AG09319 (cell line): ENCODE results near the gene DOC2B.
"Not testable (repeated sequence)": the region's sequence is repeated elsewhere in the genome, so short reads cannot be mapped to it uniquely, and the experiment has no call there.

Experiments used
- DNase-seq: peaks from one replicate; pipeline ENCODE4 v3.0.0-alpha.2; 2010; ENCODE audit warnings: low read depth; ENCODE audit errors: extremely low read depth
- CTCF ChIP-seq: IDR thresholded peaks from 2 replicates; pipeline ENCODE4 v1.5.1; 2011; ENCODE audit warnings: low read depth, mild to moderate bottlenecking, inconsistent platforms, low read length, moderate library complexity

Gene DOC2B

GRCh38 chr17:206941-207560 is 25.6 kb upstream of the DOC2B start:
- DNase-seq = no peak
- TF ChIP-seq CTCF = no peak

GRCh38 chr17:206484-206883 is 25.0 kb upstream of the DOC2B start:
- not testable (repeated sequence) for DNase-seq

DNA sequence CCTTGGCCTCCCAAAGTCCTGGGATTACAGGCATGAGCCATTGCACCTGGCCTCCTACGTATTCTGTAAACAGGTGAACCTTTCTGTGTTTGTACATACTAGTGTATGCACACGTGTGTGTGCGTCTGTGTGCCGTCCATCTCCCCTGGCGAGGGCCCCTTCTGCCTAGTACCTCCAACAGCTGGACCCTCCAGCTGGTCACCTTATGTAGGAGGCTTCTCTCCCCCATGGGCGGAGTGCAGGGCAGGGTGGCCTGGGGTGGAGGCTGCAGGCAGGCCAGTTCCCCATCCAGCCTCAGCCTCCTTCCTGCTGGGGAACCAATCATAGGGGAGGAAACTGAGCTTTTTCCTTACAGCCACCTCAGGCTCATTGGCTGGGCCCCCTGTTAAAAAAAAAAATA is 24.4 kb upstream of the DOC2B start:
- no peak for TF ChIP-seq CTCF
- DNase-seq = no peak

DNA sequence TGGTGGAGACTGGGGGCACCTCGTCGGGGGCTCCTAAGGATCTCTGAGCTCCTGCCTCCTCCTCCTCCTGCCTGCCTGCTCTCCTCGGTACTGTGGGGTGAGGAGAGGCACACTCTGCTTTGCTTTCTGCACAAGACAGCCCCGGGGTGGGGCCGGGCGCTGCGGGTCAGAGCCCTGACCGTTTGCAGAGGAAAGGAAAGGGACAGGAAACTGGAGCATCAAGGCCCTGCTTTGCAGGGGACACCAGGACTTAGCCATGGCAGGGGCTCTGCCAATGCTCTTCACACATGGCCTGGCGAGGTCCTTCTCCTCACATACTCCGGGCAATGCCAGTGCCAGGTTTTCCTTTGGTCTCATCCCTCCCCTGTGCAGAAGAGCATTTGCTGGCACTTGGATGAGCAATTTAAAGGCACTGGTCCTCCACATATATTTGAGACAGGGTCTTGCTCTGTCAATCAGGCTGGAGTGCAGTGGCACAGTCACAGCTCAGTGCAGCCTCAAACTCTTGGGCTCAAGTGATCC is 23.8 kb upstream of the DOC2B start:
- DNase-seq = no peak
- no peak for TF ChIP-seq CTCF

DNA sequence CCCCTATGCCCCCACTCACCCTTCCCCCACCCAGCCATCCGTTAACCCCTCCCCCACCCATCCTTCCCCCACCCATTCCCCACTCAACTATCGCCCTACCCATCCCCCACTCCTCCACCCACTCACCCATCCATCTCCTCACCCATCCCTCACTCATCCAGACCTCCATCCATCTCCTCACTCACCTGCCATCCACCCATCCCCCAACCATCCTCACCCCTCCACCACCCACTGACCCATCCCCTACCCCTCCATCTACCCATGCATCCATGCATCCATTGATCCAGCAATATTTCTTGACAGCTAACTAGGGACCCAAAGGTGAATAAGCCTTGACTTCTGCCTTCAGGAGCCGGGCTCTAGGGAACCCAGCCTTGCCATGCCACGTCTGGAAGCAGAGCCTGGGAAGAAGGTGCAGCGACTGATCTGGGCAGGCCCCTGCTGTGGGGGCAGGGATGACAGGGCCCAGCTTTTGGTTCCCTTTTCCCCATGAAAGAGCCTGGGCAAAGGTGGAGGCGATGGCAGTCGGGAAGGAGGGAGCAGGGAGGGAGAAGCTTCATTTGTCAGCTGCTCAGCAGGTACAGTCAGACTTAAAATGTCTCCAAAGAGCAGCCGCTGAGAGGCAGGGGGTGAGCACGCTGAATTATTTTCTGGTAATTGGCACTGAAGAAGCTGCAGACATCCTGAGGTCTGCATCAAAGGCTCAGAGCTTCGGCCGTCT is 23.1 kb upstream of the DOC2B start:
- DNase-seq = no peak
- no peak for TF ChIP-seq CTCF

GRCh38 chr17:202501-202951 is 21.1 kb upstream of the DOC2B start:
- TF ChIP-seq CTCF = no peak
- DNase-seq = no peak

DNA sequence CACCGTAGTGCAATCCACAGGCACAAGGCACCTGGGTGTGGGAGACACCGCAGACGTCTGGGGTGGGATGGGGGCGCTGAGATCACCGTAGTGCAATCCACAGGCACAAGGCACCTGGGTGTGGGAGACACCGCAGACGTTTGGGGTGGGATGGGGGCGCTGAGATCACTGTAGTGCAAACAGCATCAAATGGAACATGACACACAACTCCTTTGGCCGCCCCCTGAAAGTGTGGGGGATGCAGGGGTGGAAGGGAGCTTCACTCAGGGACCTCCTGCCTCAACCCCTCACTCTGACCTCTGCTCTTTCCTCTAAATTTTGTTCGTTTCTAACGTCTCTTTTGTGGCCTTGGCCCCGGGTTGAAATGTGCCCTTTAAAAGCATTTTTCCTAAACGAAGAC is 20.3 kb upstream of the DOC2B start:
- DNase-seq = not testable (repeated sequence)

GRCh38 chr17:201257-201656 is 19.8 kb upstream of the DOC2B start:
- DNase-seq = not testable (repeated sequence)

DNA sequence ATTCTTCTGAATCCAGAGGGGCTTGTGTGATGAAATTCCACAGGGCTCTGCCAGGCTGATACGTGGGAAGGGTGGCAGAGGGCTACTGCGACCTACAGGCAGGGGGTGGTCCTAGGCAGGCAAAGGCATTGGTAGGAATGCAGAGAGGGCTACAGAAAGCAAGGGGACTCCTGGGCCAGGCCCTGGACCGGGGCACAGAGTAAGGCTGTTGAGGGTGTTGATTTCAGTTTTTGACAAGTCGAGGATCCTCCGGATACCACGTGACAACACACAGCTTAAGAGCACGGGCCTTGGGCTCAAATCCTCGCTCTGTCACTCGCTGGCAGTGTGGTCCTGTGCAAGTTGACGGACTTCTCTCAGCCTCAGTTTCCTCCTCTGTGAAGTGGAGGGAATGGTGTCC is 19.1 kb upstream of the DOC2B start:
- no peak for DNase-seq
- TF ChIP-seq CTCF = no peak
